Muscle layer of duodenum (tissue), 2 donors: ENCODE data around the gene SCN9A.

ENCODE experiments used
- H3K27ac ChIP-seq: one replicate; pipeline ENCODE4 v1.7.0; 2013; ENCODE audit warnings: mild to moderate bottlenecking, low read length
- H3K27me3 ChIP-seq: one replicate; pipeline ENCODE4 v1.7.0; 2013; ENCODE audit warnings: low read depth, mild to moderate bottlenecking, control low read depth, low read length
- H3K36me3 ChIP-seq, 2 donors: one replicate each; pipeline ENCODE4 v1.7.0; 2013; ENCODE audit warnings: low read length in 2 of 2, control low read depth in 1 of 2, mild to moderate bottlenecking in 1 of 2; ENCODE audit not compliant: insufficient read depth in 2 of 2, control insufficient read depth in 1 of 2
- H3K4me1 ChIP-seq, 2 donors: one replicate each; pipeline ENCODE4 v1.7.0; 2013; ENCODE audit warnings: low read length in 2 of 2, mild to moderate bottlenecking in 2 of 2, control low read depth in 1 of 2, moderate library complexity in 1 of 2; ENCODE audit not compliant: insufficient read depth in 2 of 2, control insufficient read depth in 1 of 2
- H3K4me3 ChIP-seq, 2 donors: one replicate each; pipeline ENCODE4 v1.7.0; 2013; ENCODE audit warnings: low read length in 2 of 2, low read depth in 1 of 2, mild to moderate bottlenecking in 1 of 2
- H3K9me3 ChIP-seq, 2 donors: one replicate each; pipeline ENCODE4 v1.7.0; 2013; ENCODE audit warnings: low read length in 2 of 2, control low read depth in 1 of 2, mild to moderate bottlenecking in 1 of 2; ENCODE audit not compliant: control insufficient read depth in 1 of 2
- donor health status: healthy.

The SCN9A gene

GRCh38 chr2:166404831-166405568 is 29.3 kb upstream of the SCN9A start:
- no peak overlapping the region for H3K27ac ChIP-seq
- H3K9me3 ChIP-seq: no peaks in the 10 kb centered on the region
- no peak overlapping the region for H3K4me3 ChIP-seq
- no peaks in the 10 kb centered on the region for H3K4me1 ChIP-seq
- H3K27me3 ChIP-seq: no peaks in the 10 kb centered on the region
- no peaks in the 10 kb centered on the region for H3K36me3 ChIP-seq

GRCh38 chr2:166394245-166394644 is 18.5 kb upstream of the SCN9A start:
- Histone ChIP-seq H3K36me3 (no peaks in the 10 kb centered on the region), H3K9me3 (no peaks in the 10 kb centered on the region), H3K4me3 (no peak overlapping the region)

GRCh38 chr2:166393008-166393407 is 17.3 kb upstream of the SCN9A start:
- H3K27ac ChIP-seq: no peak overlapping the region
- no peaks in the 10 kb centered on the region for H3K36me3 ChIP-seq
- no peaks in the 10 kb centered on the region for H3K4me1 ChIP-seq
- no peaks in the 10 kb centered on the region for H3K27me3 ChIP-seq
- no peak overlapping the region for H3K4me3 ChIP-seq
- H3K9me3 ChIP-seq: no peaks in the 10 kb centered on the region

More at GRCh38 chr2:166394245-166394644, 18.5 kb upstream of the SCN9A start:
- no peaks in the 10 kb centered on the region for H3K4me1 ChIP-seq
- H3K27me3 ChIP-seq: no peaks in the 10 kb centered on the region
- H3K27ac ChIP-seq: no peak overlapping the region

GRCh38 chr2:166388481-166389070 is 12.8 kb upstream of the SCN9A start:
- Histone ChIP-seq H3K36me3 (no peaks in the 10 kb centered on the region), H3K9me3 (no peaks in the 10 kb centered on the region), H3K4me3 (no peak overlapping the region), H3K4me1 (no peaks in the 10 kb centered on the region), H3K27me3 (no peaks in the 10 kb centered on the region), H3K27ac (no peak overlapping the region)

- Histone ChIP-seq H3K36me3 (no peaks in the 10 kb centered on the region), H3K4me3 (no peak overlapping the region), H3K27ac (no peak overlapping the region), H3K9me3 (no peaks in the 10 kb centered on the region), H3K4me1 (no peaks in the 10 kb centered on the region), H3K27me3 (no peaks in the 10 kb centered on the region)
Observed at GRCh38 chr2:166385313-166385712, 9.6 kb upstream of the SCN9A start.

- no peak overlapping the region for H3K4me3 ChIP-seq
- H3K9me3 ChIP-seq: no peaks in the 10 kb centered on the region
- H3K4me1 ChIP-seq: no peaks in the 10 kb centered on the region
- no peak overlapping the region for H3K27ac ChIP-seq
- no peaks in the 10 kb centered on the region for H3K36me3 ChIP-seq
- H3K27me3 ChIP-seq: no peaks in the 10 kb centered on the region
Observed at GRCh38 chr2:166384774-166385173, 9.0 kb upstream of the SCN9A start.

- H3K27ac ChIP-seq: no peak overlapping the region
- H3K27me3 ChIP-seq: no peaks in the 10 kb centered on the region
- H3K36me3 ChIP-seq: no peaks in the 10 kb centered on the region
- H3K4me1 ChIP-seq: no peaks in the 10 kb centered on the region
- no peaks in the 10 kb centered on the region for H3K9me3 ChIP-seq
- no peak overlapping the region for H3K4me3 ChIP-seq
Observed at GRCh38 chr2:166382448-166382847, 6.7 kb upstream of the SCN9A start.

GRCh38 chr2:166380615-166381014 is 4.9 kb upstream of the SCN9A start:
- Histone ChIP-seq H3K4me1 (peaks cover 0 to 7% of the 10 kb centered on the region in 2 donors), H3K27ac (no peak overlapping the region), H3K36me3 (no peaks in the 10 kb centered on the region), H3K27me3 (no peaks in the 10 kb centered on the region), H3K4me3 (no peak overlapping the region), H3K9me3 (no peaks in the 10 kb centered on the region)

- Histone ChIP-seq H3K4me3 (peak overlapping the region in 1 of 2 donors; percentile 93), H3K4me1 (peaks cover 5 to 15% of the 10 kb centered on the region in 2 donors), H3K27ac (no peak overlapping the region)
Observed at GRCh38 chr2:166376873-166377272, 1.1 kb upstream of the SCN9A start.

GRCh38 chr2:166376488-166376828 is 714 bp upstream of the SCN9A start:
- H3K27me3 ChIP-seq: no peaks in the 10 kb centered on the region
- peaks cover 5 to 15% of the 10 kb centered on the region in 2 donors for H3K4me1 ChIP-seq
- no peaks in the 10 kb centered on the region for H3K9me3 ChIP-seq
- H3K27ac ChIP-seq: no peak overlapping the region
- H3K36me3 ChIP-seq: no peaks in the 10 kb centered on the region
- H3K4me3 ChIP-seq: peak overlapping the region; percentile 77 to 93

More at GRCh38 chr2:166376873-166377272, 1.1 kb upstream of the SCN9A start:
- H3K36me3 ChIP-seq: no peaks in the 10 kb centered on the region
- H3K27me3 ChIP-seq: no peaks in the 10 kb centered on the region
- H3K9me3 ChIP-seq: no peaks in the 10 kb centered on the region

GRCh38 chr2:166375195-166375735 is 479 bp downstream of the SCN9A start:
- H3K9me3 ChIP-seq: no peaks in the 10 kb centered on the region
- H3K27me3 ChIP-seq: no peaks in the 10 kb centered on the region
- H3K27ac ChIP-seq: no peak overlapping the region
- H3K4me1 ChIP-seq: peaks cover 5 to 15% of the 10 kb centered on the region in 2 donors
- no peaks in the 10 kb centered on the region for H3K36me3 ChIP-seq
- peak overlapping the region; percentile 77 to 93 for H3K4me3 ChIP-seq
